Measurements from ENCODE around the gene NPC2.
"Not testable (repeated sequence)": the region's sequence is repeated elsewhere in the genome, so short reads cannot be mapped to it uniquely, and the experiment has no call there.

The NPC2 gene

DNA sequence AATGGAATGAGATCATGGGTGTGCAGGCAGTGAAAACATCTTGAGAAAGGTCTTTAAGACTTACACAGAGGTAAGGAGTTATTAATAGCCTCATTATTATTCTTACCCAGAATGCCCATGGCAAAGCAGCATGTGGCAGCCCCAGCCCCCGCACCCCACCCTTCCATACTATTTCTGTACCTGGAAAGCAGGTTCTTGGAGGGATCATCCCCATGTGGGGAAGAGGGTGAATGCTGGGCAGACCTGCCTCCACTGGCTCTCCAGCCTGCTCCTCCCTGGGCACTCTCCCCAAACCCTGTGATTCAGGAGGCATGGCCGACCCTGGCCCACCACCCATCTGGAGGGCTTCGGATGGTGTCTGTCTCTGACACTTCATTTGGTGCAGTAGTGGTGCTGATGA, 28.3 kb downstream of the NPC2 start:
- DNase-seq, result no peak

DNA sequence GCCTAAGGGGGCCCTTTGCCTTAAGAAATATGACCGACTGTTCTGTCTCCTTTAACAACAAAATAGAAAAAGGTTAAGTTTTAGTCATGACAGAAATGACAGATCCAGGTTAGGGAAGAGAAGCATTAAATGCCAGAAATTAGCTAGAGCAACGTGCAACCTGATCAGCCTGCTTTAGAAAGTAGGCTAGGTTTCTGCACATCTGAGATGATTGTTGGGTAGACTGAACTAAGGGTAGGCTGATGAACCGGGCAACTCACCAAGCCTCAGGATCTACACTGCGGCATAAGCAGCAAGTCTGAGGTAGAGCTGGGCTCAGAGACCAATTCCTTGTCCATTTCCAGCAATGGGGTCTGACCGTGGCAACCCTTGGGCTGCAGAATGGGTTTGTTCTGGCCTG, 29.4 kb downstream of the NPC2 start:
- DNase-seq, result no peak

DNA sequence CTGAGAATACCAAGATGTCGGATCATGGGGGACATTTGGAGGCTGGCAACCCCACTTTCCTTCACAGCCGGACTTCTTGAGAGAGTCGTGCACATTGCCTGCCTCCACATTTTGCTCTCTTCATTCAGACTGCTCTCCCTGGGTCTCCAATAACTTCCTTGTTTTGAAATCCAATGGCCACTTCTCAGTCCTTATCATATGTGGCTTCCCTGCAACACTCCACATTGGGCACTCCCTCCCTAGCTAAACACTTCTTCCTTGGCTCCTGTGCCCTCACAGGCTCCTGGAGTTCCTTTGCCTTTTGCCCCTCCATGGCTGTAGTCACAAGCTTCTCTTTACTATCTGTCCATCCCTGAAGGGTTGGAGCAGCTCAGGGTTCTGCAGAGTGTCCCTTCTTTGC, 30.1 kb downstream of the NPC2 start:
- no peak for DNase-seq

DNA sequence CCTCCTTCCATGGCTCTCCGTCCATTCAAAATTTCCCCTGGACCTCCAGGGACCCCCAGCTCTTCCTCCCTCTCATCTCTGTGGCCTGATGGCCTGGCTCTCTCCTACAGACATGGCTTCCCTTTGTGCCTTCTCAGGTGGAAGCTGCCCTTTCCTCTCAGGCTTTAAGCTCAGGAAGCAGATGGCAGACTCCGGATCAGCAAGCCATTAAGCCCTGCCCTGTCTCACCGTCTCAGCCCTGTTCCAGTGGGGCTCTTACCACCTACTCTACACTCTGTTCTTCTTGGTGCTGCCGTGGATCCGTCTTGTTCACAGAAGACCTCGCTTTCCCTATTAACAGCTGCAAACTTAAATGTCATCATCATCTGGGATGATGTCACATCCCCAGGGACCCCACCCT, 33.1 kb downstream of the NPC2 start:
- no peak for DNase-seq

DNA sequence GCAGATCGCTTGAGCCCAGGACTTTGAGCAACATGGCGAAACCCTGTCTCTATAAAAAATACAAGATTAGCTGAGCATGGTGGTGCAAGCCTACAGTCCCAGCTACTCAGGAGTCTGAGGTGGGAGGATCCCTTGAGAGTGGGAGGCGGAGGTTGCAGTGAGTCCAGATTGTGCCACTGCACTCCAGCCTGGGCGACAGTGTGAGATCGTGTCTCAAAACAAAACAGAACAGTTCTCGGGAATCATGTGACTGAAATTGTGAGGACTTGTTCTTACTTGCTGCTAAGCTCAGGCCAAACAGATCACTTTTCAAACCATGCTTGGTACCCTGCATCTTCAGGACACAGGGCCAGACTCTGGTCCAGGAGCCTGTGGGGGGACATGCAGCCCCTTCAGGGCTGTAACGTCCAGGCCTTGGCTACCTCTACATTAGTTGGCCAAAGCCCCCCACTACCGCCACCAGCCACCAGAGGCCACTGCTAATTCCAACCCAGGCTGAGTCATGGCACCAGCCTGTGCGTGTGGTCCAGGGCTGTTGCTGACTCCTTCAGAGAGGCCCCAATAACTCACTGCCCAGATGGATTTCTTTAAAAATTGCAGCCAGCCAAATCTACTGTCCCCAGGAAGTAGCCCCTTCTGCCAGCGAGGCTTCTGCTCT, 33.7 kb downstream of the NPC2 start:
- DNase-seq, result no peak

DNA sequence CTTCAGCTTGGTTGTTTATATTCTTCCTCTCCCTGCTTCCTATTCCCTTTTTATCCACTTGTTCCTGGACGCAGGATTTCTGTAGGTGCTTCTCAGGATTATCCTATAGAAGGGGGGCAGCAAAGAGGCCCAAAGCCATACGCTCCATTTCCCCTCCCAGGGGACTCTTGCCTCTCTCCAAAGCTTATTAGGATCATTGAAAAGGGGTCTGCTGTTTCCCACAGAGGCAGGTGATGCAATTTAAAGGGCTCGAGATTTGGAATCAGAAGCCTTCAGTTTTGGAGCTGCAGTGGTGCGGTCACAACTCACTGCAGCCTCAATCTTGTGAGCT, 35.6 kb downstream of the NPC2 start:
- no peak for DNase-seq

DNA sequence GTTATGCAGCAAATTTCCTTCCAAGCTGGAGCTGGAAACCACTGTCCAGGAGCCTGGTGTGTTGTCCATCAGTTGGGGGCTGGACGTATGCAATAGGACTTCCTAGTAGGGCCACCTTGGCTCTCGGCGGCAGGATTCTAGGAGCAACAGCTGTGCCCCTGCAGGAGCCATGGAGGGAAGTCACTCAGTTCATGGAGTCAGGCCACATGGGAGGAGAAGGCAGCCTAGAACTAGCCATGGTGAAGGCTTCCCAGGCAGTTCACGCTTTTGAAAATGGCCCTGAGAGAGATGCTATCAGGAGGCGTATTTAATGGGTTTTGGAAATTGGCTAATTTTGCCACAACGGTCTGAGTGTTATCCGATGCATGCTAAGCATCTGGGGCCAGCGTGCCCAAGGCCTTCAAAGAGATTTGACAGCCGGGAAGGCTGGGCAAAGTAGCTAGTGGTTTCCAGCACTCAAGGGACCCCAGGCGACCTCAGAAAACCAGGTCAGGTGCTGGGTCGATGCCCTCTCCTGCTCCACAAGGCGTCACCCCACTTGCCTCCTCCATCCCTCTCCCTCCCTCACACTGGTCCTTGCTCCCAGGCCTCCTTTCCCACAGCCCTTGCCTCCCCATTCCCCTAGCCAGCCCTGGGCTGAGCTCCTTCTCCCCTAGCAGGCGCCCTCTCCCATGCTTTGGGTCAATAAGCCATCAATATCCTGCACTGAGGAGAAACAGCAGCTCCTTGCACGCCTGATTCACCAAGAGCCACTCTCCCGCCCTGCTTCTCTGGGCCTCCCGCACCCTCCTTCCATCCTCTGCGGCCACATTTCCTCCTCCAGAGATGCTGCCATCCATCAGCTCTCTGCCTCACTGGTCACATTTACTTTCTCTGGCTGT, 36.2 kb downstream of the NPC2 start:
- DNase-seq, result no peak

DNA sequence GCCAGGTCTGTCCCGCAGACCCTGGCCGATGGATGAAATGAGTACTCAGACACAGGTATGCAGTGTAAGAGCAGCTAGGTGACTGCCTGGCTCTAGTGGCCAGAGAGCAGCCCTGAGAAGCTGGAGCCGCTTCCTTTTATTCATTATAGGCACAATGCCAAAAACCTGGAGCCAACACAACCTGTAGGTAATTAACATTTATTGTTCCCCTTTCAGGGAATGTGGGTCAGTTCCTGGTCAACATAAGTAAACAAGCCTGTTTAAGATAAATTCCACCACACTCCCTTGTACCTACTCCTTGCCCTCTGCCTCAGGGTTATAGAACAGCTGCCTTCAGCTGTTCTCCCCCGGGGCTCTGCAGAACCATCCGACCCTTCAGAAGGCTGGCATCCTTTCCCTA, 38.7 kb downstream of the NPC2 start:
- not testable (repeated sequence) for DNase-seq

DNA sequence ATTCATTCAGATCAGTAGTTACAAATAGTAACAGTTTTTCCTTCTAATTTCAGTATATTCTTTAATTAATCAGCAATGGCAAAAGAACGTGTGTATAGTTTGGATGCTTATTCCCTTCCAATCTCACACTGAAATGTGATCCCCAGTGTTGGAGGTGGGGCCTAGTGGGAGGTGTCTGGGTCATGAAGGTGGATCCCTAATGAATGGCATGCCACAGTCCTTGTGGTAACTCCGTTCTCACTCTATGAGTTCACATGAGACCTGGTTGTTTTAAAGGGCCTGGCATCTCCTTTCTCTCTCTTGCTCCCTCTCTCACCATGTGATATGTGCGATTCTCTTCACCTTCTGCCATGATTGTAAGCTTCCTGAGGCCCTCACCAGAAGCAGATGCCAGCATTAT, 48.2 kb downstream of the NPC2 start:
- DNase-seq, result no peak

DNA sequence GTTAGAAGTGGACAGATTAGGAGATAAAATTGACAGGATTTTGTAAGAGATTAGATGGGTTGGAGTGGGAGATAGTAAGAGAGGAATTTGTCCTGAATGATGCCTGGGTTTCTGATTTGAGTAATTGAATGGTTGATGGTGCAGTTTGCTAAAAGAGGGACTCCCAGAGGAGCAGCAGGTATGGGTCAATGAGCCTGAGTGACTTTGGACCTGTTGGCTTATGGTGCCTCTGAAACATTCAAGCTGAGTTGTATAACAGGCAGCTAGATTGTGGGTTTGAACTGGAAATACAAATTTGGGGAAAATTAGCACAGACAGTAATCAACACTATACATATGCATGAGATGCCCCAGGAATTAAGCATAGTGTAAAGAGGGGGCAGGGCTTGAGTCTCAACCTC, 50.3 kb downstream of the NPC2 start:
- DNase-seq, result no peak

DNA sequence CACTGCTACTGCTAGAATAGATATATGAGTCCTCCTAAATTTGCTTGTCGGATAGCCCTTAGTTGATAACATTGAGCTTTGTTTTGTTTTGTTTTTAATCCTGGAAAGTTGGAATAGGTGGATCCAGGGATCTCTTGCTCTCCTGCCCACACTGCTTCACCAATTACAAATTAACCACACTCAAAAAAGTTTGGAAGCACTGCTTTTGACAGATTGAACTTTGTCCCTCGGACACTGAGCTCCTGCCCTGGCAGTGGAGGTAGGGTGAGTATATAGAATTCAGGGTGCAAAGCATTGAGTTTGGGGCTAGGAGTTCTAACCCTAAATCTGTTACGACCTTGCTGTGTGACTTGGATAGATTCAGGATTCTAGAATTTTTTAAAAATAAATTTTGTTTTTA, 52.0 kb downstream of the NPC2 start:
- no peak for DNase-seq

DNA sequence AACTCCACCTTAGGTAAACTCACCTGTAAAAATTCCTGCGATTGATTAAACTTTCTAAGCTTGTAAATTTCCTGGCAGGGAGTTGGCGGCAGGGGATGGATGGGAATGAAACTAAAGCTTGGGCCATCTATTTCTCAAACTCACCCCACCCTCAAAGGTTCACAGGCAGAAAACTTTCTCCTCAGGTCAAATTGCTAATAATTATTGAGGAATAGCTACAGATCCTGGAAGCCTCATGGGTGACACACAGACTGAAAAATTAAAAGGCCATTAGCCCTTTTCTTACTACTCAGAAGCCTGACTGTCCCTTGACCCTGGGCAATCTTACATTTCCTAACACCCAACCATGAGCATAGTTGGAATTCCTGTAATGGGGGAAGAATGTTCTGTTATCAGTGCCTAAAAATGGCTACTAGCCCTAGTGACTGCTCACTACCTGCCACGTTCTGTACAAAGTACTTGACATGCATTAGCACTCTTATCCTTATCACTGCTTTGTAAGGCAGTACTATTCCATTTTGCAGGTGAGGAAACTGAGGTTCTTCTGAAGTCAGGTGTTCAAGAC, 54.7 kb downstream of the NPC2 start:
- DNase-seq, result no peak

DNA sequence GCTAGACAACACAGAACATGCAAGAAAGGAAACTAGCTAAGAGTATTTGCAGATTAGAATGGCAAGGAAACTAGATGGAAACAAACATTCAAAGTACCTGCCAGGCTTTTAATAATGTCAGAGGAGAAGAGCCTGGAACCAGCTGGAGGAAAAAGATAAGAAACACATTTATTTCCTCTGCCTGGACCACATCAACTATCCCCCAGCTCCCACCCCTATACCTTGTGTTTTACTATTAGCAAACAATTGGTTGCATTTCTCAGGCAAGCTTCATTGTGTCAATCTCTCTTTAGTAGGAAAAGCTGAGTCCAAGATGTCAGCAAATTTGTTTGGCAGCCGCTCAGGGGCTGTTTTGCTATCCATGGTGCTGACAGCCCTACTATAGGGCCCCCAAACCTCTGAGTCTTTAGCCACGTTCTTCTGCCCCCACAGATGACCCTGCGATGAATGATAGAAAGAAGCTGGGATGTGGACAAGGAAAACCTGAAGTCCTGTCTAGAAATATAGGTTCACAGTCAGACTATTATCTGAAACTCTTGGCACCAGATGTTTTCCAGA, 55.5 kb downstream of the NPC2 start:
- no peak for DNase-seq

DNA sequence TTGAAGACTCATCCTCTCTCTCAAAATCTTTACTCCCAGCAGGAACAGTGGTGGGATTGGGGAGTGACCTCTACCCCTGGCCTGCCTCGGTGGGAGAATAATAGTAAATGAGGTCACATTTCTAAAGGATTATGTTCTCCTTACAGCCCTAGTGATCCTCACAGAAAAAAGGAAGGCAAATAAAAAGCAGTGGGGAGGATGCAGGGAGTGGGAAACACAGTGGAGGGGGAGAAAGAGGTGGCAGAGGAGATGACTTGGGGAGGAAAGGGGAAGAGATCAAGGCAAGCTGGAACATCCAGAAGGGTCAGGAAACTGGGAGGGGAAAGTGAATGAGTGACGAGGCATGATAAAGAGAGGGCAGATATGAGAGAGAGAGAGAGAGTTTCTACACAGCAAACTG, 58.8 kb downstream of the NPC2 start:
- DNase-seq, result no peak

DNA sequence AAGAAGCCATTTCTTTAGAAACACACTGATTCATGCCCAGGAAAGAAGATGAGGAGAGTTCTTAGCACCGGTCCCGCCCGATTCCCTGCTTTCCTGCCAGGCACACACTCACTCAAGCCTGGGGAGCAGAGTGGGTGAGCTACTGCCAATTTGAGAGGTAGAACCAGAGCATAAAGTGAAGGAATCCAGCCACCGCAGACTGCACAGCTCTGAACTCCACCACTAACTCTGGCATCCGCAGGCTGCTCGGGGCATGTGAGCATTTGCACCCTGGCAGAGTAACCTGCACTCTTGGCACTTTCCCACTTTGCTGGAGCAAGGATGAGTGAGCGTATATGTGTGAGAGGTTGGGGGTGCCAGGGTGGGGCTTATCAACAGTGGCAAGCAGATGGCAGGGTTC, 63.1 kb downstream of the NPC2 start:
- DNase-seq, result no peak

Measured in activated effector memory CD4-positive, alpha-beta T cell treated with Interleukin-2 at 50 U/mL for 16 hours (primary cell).